Measurements from ENCODE around the gene USP3.

GRCh38 chr15:63517628-63518027, 13.2 kb downstream of the USP3 start:
- no peak for TF ChIP-seq ELF4 (CRISPR knock-in tag; IDR thresholded peaks at IDR 0.05; ENCODE audit: low read depth)
- TF ChIP-seq CBFB (CRISPR knock-in tag; IDR thresholded peaks at IDR 0.05; ENCODE audit: low read depth) = no peak
- TF ChIP-seq CTCF (IDR thresholded peaks at IDR 0.05) = no peak
